Pulmonary artery endothelial cell (primary cell): Measurements from ENCODE around the gene ATL1. TPM values are rescaled to one million over a fixed set of nuclear protein-coding genes. Genes with fewer than 3 reads are reported as not detected.

ENCODE experiments used
- DNase-seq: peaks from one replicate; pipeline ENCODE4 v3.0.0-alpha.2; 2011; ENCODE audit warnings: low read depth, low spot score
- total RNA-seq: library from RNA; depleted of rRNA; stranded (reverse); fragments of >200 nt; gene quantifications from 2 replicates; pipeline ENCODE4 v1.2.3, GENCODE V29; 2014

ATL1 gene
- 1.1 and 5.5 TPM in 2 replicates for total RNA-seq

GRCh38 chr14:50559990-50560930, at the start of gene ATL1:
ATL1 (plus strand) TSS chr14:50560145; CDS start chr14:50560266, 121 bp downstream.
- no peak for DNase-seq

DNA sequence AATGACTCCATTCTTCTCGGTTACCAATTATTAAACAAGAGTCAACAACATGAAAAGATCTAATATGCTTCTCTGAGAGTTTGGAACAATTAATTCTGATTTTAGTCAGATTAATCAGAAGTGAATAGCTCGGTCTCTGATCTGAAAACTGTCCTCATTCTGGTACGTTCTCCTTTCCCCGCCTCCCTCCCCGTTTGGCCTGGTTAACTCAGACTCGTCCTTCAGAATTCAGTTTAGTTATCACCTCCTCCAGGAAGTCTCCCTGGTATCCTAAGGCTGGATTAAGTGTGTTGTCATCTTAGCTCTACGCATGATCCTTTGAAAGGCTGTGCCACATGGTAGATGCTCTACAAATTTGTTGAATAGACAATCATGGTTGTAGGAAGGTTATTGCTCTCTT, 49.8 kb upstream of the ATL1 start:
- no peak for DNase-seq

- no peak for DNase-seq
These were observed 47.5 kb upstream of the ATL1 start for GRCh38 chr14:50512463-50512862.

GRCh38 chr14:50516091-50516490, 43.9 kb upstream of the ATL1 start:
- no peak for DNase-seq

GRCh38 chr14:50520947-50521815, 38.8 kb upstream of the ATL1 start:
- DNase-seq, result peak; percentile 66

GRCh38 chr14:50521912-50522341, 38.0 kb upstream of the ATL1 start:
- no peak for DNase-seq

DNA sequence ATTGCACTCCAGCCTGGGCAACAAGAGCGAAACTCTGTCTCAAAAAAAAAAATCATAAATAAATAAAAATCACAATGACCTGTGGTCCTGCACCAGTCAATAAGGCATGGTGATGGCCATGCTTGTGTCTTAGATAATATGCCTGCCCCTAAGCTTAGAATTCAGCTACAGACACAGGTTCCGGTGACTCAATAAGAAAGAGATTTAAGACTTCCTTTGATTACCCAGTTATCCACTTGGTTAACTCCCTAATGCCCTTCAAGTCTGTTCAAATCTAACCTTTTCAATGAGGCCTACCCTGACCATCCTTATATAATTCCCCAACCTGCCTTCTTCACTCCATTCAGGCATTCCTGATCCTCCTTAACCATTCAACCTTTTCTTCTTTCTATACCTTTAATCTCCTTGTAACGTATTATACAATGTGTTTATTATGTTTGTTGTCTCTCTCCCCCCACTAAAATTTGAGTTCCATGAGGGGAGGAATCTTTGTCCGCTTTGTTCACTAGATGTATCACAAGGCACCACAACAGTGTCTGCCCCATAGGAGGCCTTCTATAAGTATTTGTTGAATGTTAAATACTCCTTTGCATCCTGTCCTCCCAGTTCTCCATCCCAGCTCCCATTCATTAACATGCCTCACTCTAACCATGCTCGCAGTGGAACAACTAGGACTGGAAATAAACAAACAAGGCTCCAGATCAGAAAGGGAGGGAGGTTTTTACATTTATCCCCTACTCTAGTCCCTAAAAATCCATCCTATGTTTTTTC, 36.5 kb upstream of the ATL1 start:
- no peak for DNase-seq

DNA sequence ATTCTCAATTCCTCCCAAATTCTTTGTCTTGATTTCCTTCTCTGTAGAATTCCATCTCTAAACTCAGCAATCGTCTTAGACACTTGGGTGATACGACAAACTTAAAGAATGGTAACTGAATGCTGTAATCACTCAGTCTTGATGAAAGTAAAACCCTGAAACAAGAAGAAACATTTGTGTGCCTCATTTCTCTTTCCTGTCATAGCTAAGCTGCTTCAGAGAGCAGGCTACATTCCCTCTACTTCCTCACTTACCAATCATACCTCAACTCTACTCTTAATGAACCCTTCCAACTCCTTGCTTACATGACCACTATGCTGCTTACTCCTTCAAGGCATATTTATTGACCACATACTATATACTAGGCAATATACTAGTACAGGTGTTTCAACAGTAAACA, 35.9 kb upstream of the ATL1 start:
- DNase-seq, result no peak

DNA sequence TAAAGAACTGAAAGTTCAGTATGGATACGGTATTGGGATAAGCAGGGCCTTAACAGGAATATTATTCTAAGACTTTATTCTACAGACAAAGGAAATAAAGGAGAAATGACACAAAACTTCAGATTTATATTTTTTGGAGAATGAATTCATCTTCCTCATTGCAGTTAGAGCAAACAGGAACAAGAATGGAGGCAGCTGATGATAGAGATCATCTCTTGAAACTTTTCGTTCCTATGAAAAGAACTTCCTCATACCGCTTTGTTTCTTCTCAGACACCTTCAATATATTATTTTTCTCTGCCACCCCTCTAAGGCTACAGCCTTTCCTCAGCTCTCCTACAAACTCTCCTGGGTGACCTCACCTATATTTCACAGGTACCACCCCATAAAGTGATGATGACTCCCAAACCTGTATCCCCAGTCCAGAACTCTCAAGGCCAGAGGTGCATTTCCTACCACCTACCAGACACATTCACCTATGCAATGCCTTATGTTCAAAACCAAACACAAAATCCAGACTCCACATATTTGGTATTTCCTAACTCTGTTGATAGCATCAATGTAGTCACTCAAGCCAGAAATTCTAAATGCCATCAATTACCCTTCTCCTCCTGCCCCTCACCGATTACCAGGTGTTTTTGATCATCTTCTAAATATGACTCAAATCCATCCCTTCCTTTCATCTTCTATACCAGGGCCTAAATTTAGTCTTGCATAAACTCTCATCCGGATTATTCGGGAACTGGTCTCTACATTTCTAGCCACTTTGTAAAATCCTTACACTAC, 35.0 kb upstream of the ATL1 start:
- DNase-seq, result no peak

GRCh38 chr14:50528000-50528399, 31.9 kb upstream of the ATL1 start:
- DNase-seq, result no peak

- DNase-seq, result no peak
These were observed 30.4 kb upstream of the ATL1 start for GRCh38 chr14:50529288-50530179.

GRCh38 chr14:50530358-50530757, 29.6 kb upstream of the ATL1 start:
- no peak for DNase-seq

- no peak for DNase-seq
These were observed 29.1 kb upstream of the ATL1 start for GRCh38 chr14:50530794-50531365.

GRCh38 chr14:50531595-50532501, 28.1 kb upstream of the ATL1 start:
- no peak for DNase-seq

DNA sequence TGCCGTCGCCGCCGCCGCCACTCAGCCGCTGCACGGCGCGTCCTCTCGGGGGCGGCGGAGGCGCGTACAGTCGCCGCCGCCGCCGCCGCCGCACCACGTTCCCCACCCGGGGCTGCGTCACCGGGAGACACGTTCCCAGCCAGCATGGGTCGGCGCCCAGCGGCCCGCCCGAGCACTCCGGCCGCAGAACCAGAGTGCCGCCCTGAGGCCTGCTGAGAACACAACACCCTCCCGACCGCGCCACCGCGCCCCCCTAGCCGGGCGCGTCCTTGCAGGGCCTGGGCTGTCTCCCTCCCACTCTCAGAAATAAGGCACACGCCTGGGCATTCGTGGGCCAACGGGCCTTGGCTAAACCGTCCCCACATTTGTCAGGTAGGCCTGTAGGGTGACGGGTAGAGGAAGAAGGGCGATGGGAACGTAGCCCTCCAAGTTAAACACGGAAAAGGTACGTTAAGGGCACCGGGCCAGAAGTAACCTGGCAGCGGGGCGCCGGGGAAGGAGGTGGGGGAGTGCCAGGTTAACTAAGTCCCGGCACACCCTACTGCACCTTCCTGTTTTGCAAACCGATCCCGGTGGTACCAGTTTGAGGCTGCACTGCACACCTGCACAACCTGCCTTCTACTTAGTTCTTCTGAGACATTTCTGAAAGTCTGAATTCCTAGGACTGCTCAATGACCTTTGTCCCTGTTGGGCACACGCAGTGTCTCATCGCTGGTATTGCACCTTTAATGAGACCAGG, 27.3 kb upstream of the ATL1 start, which contains the start of gene MAP4K5:
TSS of gene MAP4K5 (minus strand) at position 68 of the 739 bp plus-strand sequence. CDS start 520 bp downstream, outside the sequence.
- peak; percentile 67 for DNase-seq

DNA sequence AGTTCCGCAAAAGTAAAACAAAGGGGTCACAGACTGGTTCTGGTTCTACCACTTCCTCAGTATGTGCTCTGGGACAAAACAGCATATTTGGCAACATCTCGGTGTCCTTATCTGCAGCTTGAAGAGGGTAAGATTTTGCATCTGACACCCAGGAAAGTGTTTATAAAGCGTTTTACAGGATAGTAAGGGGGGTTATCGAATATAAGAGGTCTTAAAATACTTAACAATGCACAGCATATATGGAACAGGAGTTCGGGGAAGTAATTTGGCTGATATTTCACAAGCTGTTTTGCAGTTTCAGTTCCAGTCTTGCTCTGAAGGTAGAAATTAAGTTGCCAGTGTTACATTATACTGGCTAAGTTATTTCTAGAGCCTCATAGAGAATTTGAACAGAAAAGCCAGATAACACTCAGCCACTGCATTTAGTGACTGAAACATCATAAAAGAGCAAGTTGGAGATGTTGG, 26.7 kb upstream of the ATL1 start:
- DNase-seq, result no peak

DNA sequence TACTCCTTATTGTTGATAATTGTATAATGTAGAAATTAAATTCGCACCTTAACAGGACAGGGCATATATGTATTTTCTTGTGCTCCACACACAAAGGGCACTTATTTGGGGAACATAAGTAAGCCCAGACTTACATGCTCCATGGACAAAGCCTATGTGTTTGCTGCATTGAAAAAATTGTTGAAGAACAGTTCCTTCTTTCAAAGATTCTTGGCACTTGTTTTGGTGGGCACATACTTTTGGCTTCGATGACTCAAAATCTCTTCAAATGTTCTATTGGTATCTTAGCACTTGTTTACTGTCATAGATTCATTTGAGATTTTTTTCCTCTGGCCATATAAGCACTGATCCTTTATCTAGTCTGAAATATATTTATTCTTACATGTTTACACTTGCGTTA, 26.1 kb upstream of the ATL1 start:
- no peak for DNase-seq
